GM23338 (cell line): ENCODE results near the gene DOCK1. TPM values are rescaled to one million over a fixed set of nuclear protein-coding genes. Genes with fewer than 3 reads are reported as not detected.
A peak's percentile ranks its signal among the peaks of the same experiment; 100 is the strongest.

Experiments used
- ATAC-seq: fragments of 200-7000 bp; cut with Tn5 transposase; 3 replicates; pipeline ENCODE4 v1.9.1; 2020
- DNase-seq: peaks from one replicate; pipeline ENCODE4 v3.0.0-alpha.2; 2015; ENCODE audit warnings: low spot score
- H2AFZ ChIP-seq: fragments of 200-600 bp; sonication (generic); 2 replicates; pipeline ENCODE4 v1.8.0; 2016; ENCODE audit warnings: antibody characterized with exemption, mild to moderate bottlenecking, moderate library complexity
- H3F3A ChIP-seq: fragments of 200-600 bp; sonication (generic); replicated peaks from 2 replicates; pipeline ENCODE4 v1.8.0; 2017; ENCODE audit warnings: antibody characterized with exemption, mixed run types, low read depth
- H3K27ac ChIP-seq: fragments of 200-600 bp; sonication (generic); 2 replicates; pipeline ENCODE4 v1.6.1; 2016; ENCODE audit warnings: low read depth
- H3K27me3 ChIP-seq: fragments of 200-600 bp; sonication (generic); 2 replicates; pipeline ENCODE4 v1.8.0; 2016; ENCODE audit warnings: mild to moderate bottlenecking, mixed run types, moderate library complexity; ENCODE audit not compliant: insufficient read depth
- H3K36me3 ChIP-seq: fragments of 200-600 bp; sonication (generic); 2 replicates; pipeline ENCODE4 v1.8.0; 2016; ENCODE audit warnings: mild to moderate bottlenecking; ENCODE audit not compliant: insufficient read depth
- H3K4me1 ChIP-seq: fragments of 200-600 bp; sonication (generic); 2 replicates; pipeline ENCODE4 v1.8.0; 2016; ENCODE audit warnings: mild to moderate bottlenecking, moderate library complexity; ENCODE audit not compliant: insufficient read depth
- H3K4me2 ChIP-seq: fragments of 200-600 bp; sonication (generic); 2 replicates; pipeline ENCODE4 v1.7.1; 2017; ENCODE audit warnings: mixed run types
- H3K4me3 ChIP-seq: fragments of 200-600 bp; sonication (generic); 2 replicates; pipeline ENCODE4 v1.6.1; 2016; ENCODE audit warnings: mixed run types
- H3K79me2 ChIP-seq: fragments of 200-600 bp; sonication (generic); replicated peaks from 2 replicates; pipeline ENCODE4 v1.8.0; 2017; ENCODE audit warnings: mild to moderate bottlenecking; ENCODE audit not compliant: insufficient read depth
- H3K9me2 ChIP-seq: fragments of 200-600 bp; sonication (generic); 2 replicates; pipeline ENCODE4 v1.8.0; 2017; ENCODE audit not compliant: insufficient read depth
- H4K20me1 ChIP-seq: fragments of 200-600 bp; sonication (generic); replicated peaks from 2 replicates; pipeline ENCODE4 v1.8.0; 2017; ENCODE audit warnings: mild to moderate bottlenecking; ENCODE audit not compliant: insufficient read depth
- H3K27ac Mint-ChIP-seq: 2 replicates; pipeline ENCODE4 v1.8.0; 2020; ENCODE audit warnings: inconsistent platforms, mild to moderate bottlenecking, moderate library complexity, mixed read lengths
- H3K27me3 Mint-ChIP-seq: 3 replicates; pipeline ENCODE4 v1.8.0; 2022; ENCODE audit warnings: low read depth, mild to moderate bottlenecking, moderate library complexity, mixed read lengths, inconsistent platforms; ENCODE audit not compliant: insufficient read depth, poor library complexity
- H3K36me3 Mint-ChIP-seq: 3 replicates; pipeline ENCODE4 v1.8.0; 2021; ENCODE audit warnings: low read depth, mild to moderate bottlenecking, inconsistent platforms, moderate library complexity, mixed read lengths
- H3K4me1 Mint-ChIP-seq: 3 replicates; pipeline ENCODE4 v1.8.0; 2020; ENCODE audit warnings: mild to moderate bottlenecking, inconsistent platforms, mixed read lengths
- H3K4me3 Mint-ChIP-seq: 3 replicates; pipeline ENCODE4 v1.8.0; 2021; ENCODE audit warnings: moderate library complexity, mild to moderate bottlenecking, inconsistent platforms, mixed read lengths
- H3K9me3 Mint-ChIP-seq: 3 replicates; pipeline ENCODE4 v1.8.0; 2020; ENCODE audit warnings: moderate library complexity, mild to moderate bottlenecking, inconsistent platforms, mixed read lengths
- CREB1 ChIP-seq: fragments of 250-450 bp; sonication (Bioruptor Pico); IDR thresholded peaks from 2 replicates; pipeline ENCODE4 v1.5.0; 2020; ENCODE audit warnings: low read depth, mild to moderate bottlenecking, moderate library complexity
- POLR2AphosphoS5 ChIP-seq: IDR thresholded peaks from 2 replicates; pipeline ENCODE4 v1.6.1; 2016; ENCODE audit warnings: antibody characterized with exemption, low read depth
- ZNF462 ChIP-seq: fragments of 250-450 bp; sonication (Bioruptor Pico); IDR thresholded peaks from 2 replicates; pipeline ENCODE4 v1.5.0; 2020; ENCODE audit warnings: mild to moderate bottlenecking, moderate library complexity
- long read RNA-seq: library from polyadenylated mRNA; unstranded; transcript quantifications from one replicate; pipeline ENCODE4 v2.0.0, GENCODE V29; 2020; ENCODE audit not compliant: unreplicated experiment
- polyA plus RNA-seq: library from polyadenylated mRNA; unstranded; fragments of >200 nt; fragmentation: Nextera tagmentation; extraction: Ambion mirVana; gene quantifications from 2 replicates; pipeline ENCODE4 v1.2.1, GENCODE V29; 2016
- total RNA-seq: library from RNA; depleted of rRNA; stranded (reverse); fragments of >200 nt; shearing (Covaris generic); gene quantifications from 2 replicates; pipeline ENCODE4 v1.2.3, GENCODE V29; 2014; rRNA removed

The DOCK1 gene
- total RNA-seq (55.3 and 57.8 TPM in 2 replicates), polyA plus RNA-seq (10.7 and 13.2 TPM in 2 replicates)
- long read RNA-seq, partial matches to known transcripts, result 1 of 4 reads
- long read RNA-seq, other reads (novel, unspliced or antisense), result 3 of 4 reads

GRCh38 chr10:126904818-126905701 is at the start of gene DOCK1:
Gene DOCK1, plus strand, starts transcription at chr10:126905428. Its CDS starts 90 bp downstream, at chr10:126905518.
- H3K4me3 ChIP-seq, result peak within 1 kb of the TSS; percentile 77
- Mint-ChIP-seq H3K27ac (peak within 1 kb of the TSS; percentile 96), H3K4me1 (peaks cover 33% of the 10 kb centered on the region), H3K27me3 (peaks cover 9% of the 10 kb centered on the region), H3K9me3 (peaks cover 11% of the 10 kb centered on the region), H3K36me3 (peaks cover 52% of the 10 kb centered on the region), H3K4me3 (peak within 1 kb of the TSS; percentile 90)
- H3F3A ChIP-seq, result no peaks in the 10 kb centered on the region
- H3K27me3 ChIP-seq, result no peaks in the 10 kb centered on the region
- peaks cover 49% of the 10 kb centered on the region for H3K79me2 ChIP-seq
- H3K4me1 ChIP-seq, result peaks cover 21% of the 10 kb centered on the region
- no peaks in the 10 kb centered on the region; the same call in 1 of the 2 replicates for H3K36me3 ChIP-seq
- peak within 1 kb of the TSS; percentile 55; the same call in 1 of the 2 replicates for H3K27ac ChIP-seq
- TF ChIP-seq ZNF462 (CRISPR knock-in tag), result no peak
- peak; percentile 26; the same call in 1 of the 2 replicates for TF ChIP-seq CREB1 (CRISPR knock-in tag)
- peak; percentile 53 for TF ChIP-seq POLR2AphosphoS5
- peaks cover 11% of the 10 kb centered on the region for H4K20me1 ChIP-seq
- H3K9me2 ChIP-seq, result no peaks in the 10 kb centered on the region
- ATAC-seq, result peak; percentile 65
- DNase-seq, result peak; percentile 86
- H2AFZ ChIP-seq, result peak within 1 kb of the TSS; percentile 91
- peak within 1 kb of the TSS; percentile 88 for H3K4me2 ChIP-seq
